ENCODE results near the gene MAP3K13. TPM values are rescaled to one million over a fixed set of nuclear protein-coding genes. Genes with fewer than 3 reads are reported as not detected.

Gene MAP3K13
- total RNA-seq, 1 experiment from 2014 or later: 24.4 TPM

- Histone ChIP-seq H3K4me3 (ENCODE audit: low read length) (no peak overlapping the region), H3K4me2 (ENCODE audit: low read length) (no peak overlapping the region), H3K9me2 (replicated peaks; ENCODE audit: low read length) (no peaks in the 10 kb centered on the region), H3K27me3 (ENCODE audit: low read length) (no peaks in the 10 kb centered on the region), H3K79me2 (ENCODE audit: low read length) (no peaks in the 10 kb centered on the region), H3K9ac (ENCODE audit: low read length) (no peak overlapping the region), H3K36me3 (ENCODE audit: low read depth, low read length) (peaks cover 34% of the 10 kb centered on the region), H3K27ac (ENCODE audit: low read length) (no peak overlapping the region), H4K20me1 (ENCODE audit: low read length) (no peaks in the 10 kb centered on the region), H3F3A (ENCODE audit: low read length, unreplicated experiment) (no peaks in the 10 kb centered on the region), H2AFZ (ENCODE audit: low read length) (no peak overlapping the region), H3K4me1 (ENCODE audit: insufficient read depth, low read length) (no peaks in the 10 kb centered on the region), H3K9me3 (ENCODE audit: low read length) (no peaks in the 10 kb centered on the region)
- no peak for TF ChIP-seq EZH2phosphoT487 (IDR thresholded peaks at IDR 0.05; ENCODE audit: borderline replicate concordance, low read length)
- TF ChIP-seq, protein P1, sequence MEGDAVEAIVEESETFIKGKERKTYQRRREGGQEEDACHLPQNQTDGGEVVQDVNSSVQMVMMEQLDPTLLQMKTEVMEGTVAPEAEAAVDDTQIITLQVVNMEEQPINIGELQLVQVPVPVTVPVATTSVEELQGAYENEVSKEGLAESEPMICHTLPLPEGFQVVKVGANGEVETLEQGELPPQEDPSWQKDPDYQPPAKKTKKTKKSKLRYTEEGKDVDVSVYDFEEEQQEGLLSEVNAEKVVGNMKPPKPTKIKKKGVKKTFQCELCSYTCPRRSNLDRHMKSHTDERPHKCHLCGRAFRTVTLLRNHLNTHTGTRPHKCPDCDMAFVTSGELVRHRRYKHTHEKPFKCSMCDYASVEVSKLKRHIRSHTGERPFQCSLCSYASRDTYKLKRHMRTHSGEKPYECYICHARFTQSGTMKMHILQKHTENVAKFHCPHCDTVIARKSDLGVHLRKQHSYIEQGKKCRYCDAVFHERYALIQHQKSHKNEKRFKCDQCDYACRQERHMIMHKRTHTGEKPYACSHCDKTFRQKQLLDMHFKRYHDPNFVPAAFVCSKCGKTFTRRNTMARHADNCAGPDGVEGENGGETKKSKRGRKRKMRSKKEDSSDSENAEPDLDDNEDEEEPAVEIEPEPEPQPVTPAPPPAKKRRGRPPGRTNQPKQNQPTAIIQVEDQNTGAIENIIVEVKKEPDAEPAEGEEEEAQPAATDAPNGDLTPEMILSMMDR (conservative IDR thresholded peaks at IDR 0.05; ENCODE audit: low read depth, low read length): no peak
- TF ChIP-seq EZH2 (IDR thresholded peaks at IDR 0.05; ENCODE audit: low read length, unreplicated experiment): no peak
- ChIA-PET CTCF (no interaction called here), POLR2A (ENCODE audit: unreplicated experiment) (no interaction called here)
- no TSS peak for BruUV-seq (replicated peaks)
- DNase-seq (no peak), ATAC-seq (no peak)
- intact Hi-C loops (cut with micrococcal nuclease): no loop called here
Observed at GRCh38 chr3:185490241-185490640, 127.3 kb downstream of the MAP3K13 start.

DNA sequence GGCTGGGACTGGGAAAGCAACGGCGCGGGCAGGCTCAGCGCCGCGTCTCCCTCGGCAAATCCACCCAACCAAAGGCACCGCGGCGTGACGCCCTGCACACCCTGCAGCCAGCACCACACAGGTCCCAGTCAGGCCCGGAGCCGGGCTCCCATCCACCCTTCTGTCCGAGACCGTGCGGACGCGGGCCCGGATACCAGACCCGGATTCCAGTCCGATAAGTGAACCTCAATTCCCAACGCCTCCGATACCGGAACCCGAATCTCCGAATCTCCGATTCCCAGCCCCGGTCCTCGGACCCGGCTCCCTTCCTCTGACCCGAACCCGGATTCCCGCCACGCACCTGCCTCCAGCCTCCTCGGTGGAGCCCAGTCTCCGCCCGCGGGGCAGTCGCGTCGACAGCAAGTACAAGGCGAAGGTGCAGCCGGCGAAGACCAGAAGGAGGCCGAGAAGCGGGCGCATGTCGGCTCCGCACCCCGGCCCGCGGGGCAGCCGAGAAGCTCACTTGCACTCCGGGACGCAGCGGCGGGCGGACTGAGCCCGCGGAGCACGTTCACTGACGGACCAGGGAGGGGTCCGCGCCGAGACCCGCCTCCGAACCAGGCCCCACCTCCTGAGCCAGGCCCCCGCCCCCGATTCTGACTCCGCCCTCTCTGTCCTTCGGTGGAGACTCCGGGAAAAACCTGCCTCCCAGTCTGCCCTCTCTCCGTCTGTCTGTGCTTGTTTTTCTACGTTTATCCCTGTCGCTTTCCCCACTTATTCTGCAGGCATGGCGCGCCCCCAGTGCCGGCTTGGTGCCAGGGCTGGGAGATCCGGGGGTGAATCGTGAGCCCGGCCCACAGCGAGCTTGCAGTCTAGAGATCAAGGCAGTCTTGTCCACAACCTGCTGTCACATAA is 135.8 kb downstream of the MAP3K13 start, which contains the start of gene TMEM41A:
TSS of gene TMEM41A (minus strand) at position 533 of the 894 bp plus-strand sequence. CDS start at position 459, 74 bp downstream.
- H3K4me2 ChIP-seq (ENCODE audit: low read length): peak within 1 kb of the TSS; percentile 87

More for the DNA sequence above, 135.8 kb downstream of the MAP3K13 start, which contains the start of gene TMEM41A:
- peak within 1 kb of the TSS; percentile 98 for H3K4me3 ChIP-seq (ENCODE audit: low read length)
- H3K36me3 ChIP-seq (ENCODE audit: low read depth, low read length): peaks cover 24% of the 10 kb centered on the region
- no peaks in the 10 kb centered on the region for H3K9me2 ChIP-seq (replicated peaks; ENCODE audit: low read length)
- peaks cover 12% of the 10 kb centered on the region; the same call in 1 of the 2 replicates for H4K20me1 ChIP-seq (ENCODE audit: low read length)
- peaks cover 33% of the 10 kb centered on the region for H3K79me2 ChIP-seq (ENCODE audit: low read length)
- peak within 1 kb of the TSS; percentile 94 for H3K9ac ChIP-seq (ENCODE audit: low read length)
- peak; percentile 93 for ATAC-seq
- intact Hi-C loops (cut with micrococcal nuclease): loop anchor here (1.0 to 5.0 kb wide), 4 partner anchors 46 to 216 kb away; no protein-coding TSS in a partner anchor
- H3F3A ChIP-seq (ENCODE audit: low read length, unreplicated experiment): no peaks in the 10 kb centered on the region
- peak within 1 kb of the TSS; percentile 58 for H3K27ac ChIP-seq (ENCODE audit: low read length)
- H3K4me1 ChIP-seq (ENCODE audit: insufficient read depth, low read length): peaks cover 14% of the 10 kb centered on the region
- POLR2A ChIA-PET (ENCODE audit: unreplicated experiment): interaction anchor here (0.5 to 1.4 kb wide), 2 partner anchors 60 to 183 kb away, joined by 3 to 4 read pairs; no protein-coding TSS in a partner anchor
- peak within 1 kb of the TSS; percentile 98 for H2AFZ ChIP-seq (ENCODE audit: low read length)
- no peak for TF ChIP-seq EZH2 (IDR thresholded peaks at IDR 0.05; ENCODE audit: low read length, unreplicated experiment)
- TF ChIP-seq EZH2phosphoT487 (IDR thresholded peaks at IDR 0.05; ENCODE audit: borderline replicate concordance, low read length): no peak
- TF ChIP-seq, protein P1 (conservative IDR thresholded peaks at IDR 0.05; ENCODE audit: low read depth, low read length): no peak
- TSS peak; percentile 47 for BruUV-seq (replicated peaks)
- H3K9me3 ChIP-seq (ENCODE audit: low read length): no peaks in the 10 kb centered on the region
- CTCF ChIA-PET: no interaction called here
- DNase-seq: peak; percentile 93
- H3K27me3 ChIP-seq (ENCODE audit: low read length): no peaks in the 10 kb centered on the region
